ENCODE results near the gene GLTPD2.

DNA sequence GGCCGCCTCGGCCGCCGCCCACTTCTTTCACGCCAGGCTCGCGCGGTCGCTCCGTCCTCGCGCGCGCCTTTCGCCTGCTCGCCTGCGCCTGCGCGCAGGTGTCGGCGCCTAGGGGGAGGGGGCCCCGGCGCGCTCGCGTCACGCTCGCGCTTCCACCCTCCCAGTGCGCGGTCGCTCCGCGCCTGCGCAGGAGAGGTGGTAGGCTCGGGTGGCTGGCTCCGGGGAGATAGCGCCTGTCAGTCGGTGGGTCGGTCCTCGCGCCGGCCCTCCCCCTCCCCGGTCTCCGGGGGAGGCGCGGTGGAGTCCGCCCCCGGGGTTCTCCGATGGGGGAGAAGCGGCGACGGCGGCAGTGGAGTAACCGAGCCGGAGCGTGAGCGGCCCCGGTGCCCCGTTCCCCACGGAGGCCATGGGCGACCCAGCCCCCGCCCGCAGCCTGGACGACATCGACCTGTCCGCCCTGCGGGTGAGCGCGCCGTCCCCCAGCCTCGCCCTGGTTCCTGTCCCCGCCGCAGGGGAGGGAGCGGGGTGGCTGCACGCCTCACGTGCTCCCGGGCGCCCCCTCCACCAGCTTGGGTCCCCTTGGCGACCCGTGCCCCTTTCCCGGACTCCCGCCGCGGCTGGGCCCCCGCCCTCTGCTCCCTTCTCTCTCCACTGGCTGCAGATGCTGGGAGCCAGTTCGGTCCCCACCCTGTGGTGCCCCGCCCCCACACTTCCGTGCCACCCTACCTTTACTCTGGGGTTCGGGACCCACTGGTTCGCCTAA is 44.6 kb downstream of the GLTPD2 start, which contains the start of gene MINK1:
- TF ChIP-seq CTCF (IDR thresholded peaks at IDR 0.05; ENCODE audit: low read depth, low read length) (no peak), EZH2phosphoT487 (IDR thresholded peaks at IDR 0.05; ENCODE audit: low read depth) (no peak)

Measured in OCI-LY3 (cell line).